CD4-positive, alpha-beta memory T cell (primary cell): ENCODE measurements around the gene KRTAP10-4. TPM values are rescaled to one million over a fixed set of nuclear protein-coding genes. Genes with fewer than 3 reads are reported as not detected.
"Not testable (repeated sequence)": the region's sequence is repeated elsewhere in the genome, so short reads cannot be mapped to it uniquely, and the experiment has no call there.

ENCODE experiments used
- CTCF ChIA-PET: fragments of 350-600 bp; sonication (Branson Sonifier 250); formaldehyde crosslinking; loops from one replicate; lab custom pipeline; 2021; ENCODE audit warnings: inconsistent platforms; ENCODE audit not compliant: partially characterized antibody; lab: Charles Lee
- POLR2A ChIA-PET: fragments of 350-600 bp; sonication (Branson Sonifier 250); formaldehyde crosslinking; loops from one replicate; lab custom pipeline; 2021; ENCODE audit not compliant: partially characterized antibody; lab: Charles Lee
- DNase-seq, 5 donors: peaks; one replicate each; pipeline versions ENCODE4 v3.0.0 to v3.0.0-alpha.2; 2020 to 2022; ENCODE audit warnings: mixed read lengths in 1 of 5
- H3K27ac ChIP-seq: one replicate; pipeline ENCODE4 v1.7.0; 2013; ENCODE audit warnings: low read depth, low read length
- H3K27me3 ChIP-seq: 2 replicates; pipeline ENCODE4 v1.7.0; 2013; ENCODE audit warnings: mild to moderate bottlenecking, low read length, moderate library complexity; ENCODE audit not compliant: insufficient read depth
- H3K36me3 ChIP-seq: 2 replicates; pipeline ENCODE4 v1.7.0; 2013; ENCODE audit warnings: mild to moderate bottlenecking, low read length, moderate library complexity; ENCODE audit not compliant: insufficient read depth
- H3K4me1 ChIP-seq: 2 replicates; pipeline ENCODE4 v1.7.0; 2013; ENCODE audit warnings: mild to moderate bottlenecking, low read length, moderate library complexity; ENCODE audit not compliant: insufficient read depth
- H3K4me3 ChIP-seq, 2 donors: one replicate each; pipeline ENCODE4 v1.7.0; 2013; ENCODE audit warnings: low read length in 2 of 2, mild to moderate bottlenecking in 1 of 2
- H3K9me3 ChIP-seq, 2 donors: one replicate each; pipeline ENCODE4 v1.7.0; 2013; ENCODE audit warnings: low read length in 2 of 2, control low read depth in 1 of 2; ENCODE audit not compliant: control insufficient read depth in 1 of 2
- H3K27ac Mint-ChIP-seq, 7 donors: one replicate each; pipeline ENCODE4 v1.8.0; 2020 to 2021; ENCODE audit warnings: mixed read lengths in 7 of 7, mild to moderate bottlenecking in 6 of 7, inconsistent platforms in 3 of 7, moderate library complexity in 3 of 7
- H3K27me3 Mint-ChIP-seq, 2 donors: one replicate each; pipeline ENCODE4 v1.8.0; 2020 to 2021; ENCODE audit warnings: mixed read lengths in 2 of 2
- H3K36me3 Mint-ChIP-seq, 2 donors: one replicate each; pipeline ENCODE4 v1.8.0; 2020 to 2021; ENCODE audit warnings: mixed read lengths in 2 of 2, inconsistent platforms in 1 of 2, mild to moderate bottlenecking in 1 of 2
- H3K4me1 Mint-ChIP-seq, 4 donors: one replicate each; pipeline ENCODE4 v1.8.0; 2020 to 2021; ENCODE audit warnings: mixed read lengths in 4 of 4, mild to moderate bottlenecking in 1 of 4
- H3K4me3 Mint-ChIP-seq, 8 donors: one replicate each; pipeline ENCODE4 v1.8.0; 2020 to 2021; ENCODE audit warnings: mixed read lengths in 8 of 8, mild to moderate bottlenecking in 7 of 8, moderate library complexity in 6 of 8, inconsistent platforms in 3 of 8
- H3K9me3 Mint-ChIP-seq, 8 donors: one replicate each; pipeline ENCODE4 v1.8.0; 2020 to 2021; ENCODE audit warnings: mixed read lengths in 8 of 8, mild to moderate bottlenecking in 5 of 8, inconsistent platforms in 3 of 8, moderate library complexity in 1 of 8
- intact Hi-C: fragments of 100-400 bp; cut with micrococcal nuclease; formaldehyde crosslinking; loops from one replicate; pipeline ENCODE4 v1.15.1; 2023
- polyA plus RNA-seq, 2 donors: library from polyadenylated mRNA; unstranded; fragments of 300-500 nt; fragmentation: Illumina TruSeq; gene quantifications; one replicate each; pipeline ENCODE4 v1.2.3, GENCODE V29; 2021
- total RNA-seq, 2 experiments: library from RNA; stranded (reverse); gene quantifications; one replicate each; pipeline ENCODE4 v1.2.3, GENCODE V29; 2021

The KRTAP10-4 gene
- total and polyA plus RNA-seq, 4 experiments from 2014 or later: not detected

GRCh38 chr21:44594406-44594916, 20.9 kb downstream of the KRTAP10-4 start:
- Histone ChIP-seq H3K9me3 (no peaks in the 10 kb centered on the region), H3K36me3 (no peaks in the 10 kb centered on the region), H3K4me3 (no peak overlapping the region), H3K27me3 (no peaks in the 10 kb centered on the region), H3K27ac (no peak overlapping the region), H3K4me1 (no peaks in the 10 kb centered on the region)
- peak overlapping the region in 2 of 7 donors; percentile 13 to 41 for H3K27ac Mint-ChIP-seq
- peaks cover 0 to 8% (median 3%) of the 10 kb centered on the region in 4 donors for H3K4me1 Mint-ChIP-seq
- ChIA-PET CTCF (interaction anchor here (0.7 kb wide), 2 partner anchors 166 to 198 kb away, joined by 3 to 4 read pairs; no protein-coding TSS in a partner anchor), POLR2A (no interaction called here)
- H3K4me3 Mint-ChIP-seq: no peak overlapping the region
- no peaks in the 10 kb centered on the region for H3K36me3 Mint-ChIP-seq
- DNase-seq: no peak
- H3K27me3 Mint-ChIP-seq: peaks cover 2 to 12% of the 10 kb centered on the region in 2 donors
- H3K9me3 Mint-ChIP-seq: peaks cover 0 to 12% (median 5%) of the 10 kb centered on the region in 8 donors
- intact Hi-C loops: no loop called here

GRCh38 chr21:44595524-44595923, 22.0 kb downstream of the KRTAP10-4 start:
- H3K9me3 Mint-ChIP-seq: peaks cover 0 to 12% (median 5%) of the 10 kb centered on the region in 8 donors
- H3K4me1 Mint-ChIP-seq: peaks cover 0 to 8% (median 3%) of the 10 kb centered on the region in 4 donors
- H3K9me3 ChIP-seq: no peaks in the 10 kb centered on the region
- no peak overlapping the region for H3K4me3 Mint-ChIP-seq
- H3K36me3 Mint-ChIP-seq: no peaks in the 10 kb centered on the region
- no peak overlapping the region for H3K4me3 ChIP-seq
- DNase-seq: no peak
- peaks cover 2 to 12% of the 10 kb centered on the region in 2 donors for H3K27me3 Mint-ChIP-seq
- POLR2A ChIA-PET: no interaction called here
- H3K27ac ChIP-seq: no peak overlapping the region
- no peaks in the 10 kb centered on the region for H3K27me3 ChIP-seq
- intact Hi-C loops: no loop called here
- H3K4me1 ChIP-seq: no peaks in the 10 kb centered on the region
- CTCF ChIA-PET: interaction anchor here (2.5 kb wide), 1 partner anchor 85 kb away, joined by 10 read pairs; no protein-coding TSS in a partner anchor
- H3K36me3 ChIP-seq: no peaks in the 10 kb centered on the region
- no peak overlapping the region for H3K27ac Mint-ChIP-seq

- CTCF ChIA-PET: interaction anchor here (2.5 kb wide), 1 partner anchor 86 kb away, joined by 10 read pairs; no protein-coding TSS in a partner anchor
- Histone ChIP-seq H3K27me3 (no peaks in the 10 kb centered on the region), H3K4me1 (no peaks in the 10 kb centered on the region), H3K36me3 (no peaks in the 10 kb centered on the region), H3K9me3 (no peaks in the 10 kb centered on the region), H3K4me3 (no peak overlapping the region), H3K27ac (no peak overlapping the region)
- POLR2A ChIA-PET: no interaction called here
- no peak overlapping the region for H3K27ac Mint-ChIP-seq
- intact Hi-C loops: no loop called here
- H3K27me3 Mint-ChIP-seq: peaks cover 2 to 12% of the 10 kb centered on the region in 2 donors
- H3K4me1 Mint-ChIP-seq: peaks cover 0 to 8% (median 3%) of the 10 kb centered on the region in 4 donors
- peaks cover 0 to 12% (median 5%) of the 10 kb centered on the region in 8 donors for H3K9me3 Mint-ChIP-seq
- H3K36me3 Mint-ChIP-seq: no peaks in the 10 kb centered on the region
- H3K4me3 Mint-ChIP-seq: no peak overlapping the region
- no peak for DNase-seq
Observed at GRCh38 chr21:44596068-44596725, 22.7 kb downstream of the KRTAP10-4 start.

GRCh38 chr21:44598061-44598460, 24.5 kb downstream of the KRTAP10-4 start:
- peaks cover 0 to 12% (median 5%) of the 10 kb centered on the region in 8 donors for H3K9me3 Mint-ChIP-seq
- CTCF ChIA-PET: no interaction called here

GRCh38 chr21:44599264-44600029, 25.9 kb downstream of the KRTAP10-4 start:
- no peak for DNase-seq
- no peaks in the 10 kb centered on the region for H3K27me3 ChIP-seq
- no peaks in the 10 kb centered on the region for H3K9me3 ChIP-seq
- no peaks in the 10 kb centered on the region for H3K36me3 ChIP-seq
- Mint-ChIP-seq H3K9me3 (peaks cover 0 to 12% (median 5%) of the 10 kb centered on the region in 8 donors), H3K27me3 (peaks cover 10% of the 10 kb centered on the region in 2 donors), H3K4me3 (no peak overlapping the region), H3K4me1 (peaks cover 0 to 5% (median 1%) of the 10 kb centered on the region in 4 donors), H3K27ac (no peak overlapping the region), H3K36me3 (no peaks in the 10 kb centered on the region)
- ChIA-PET POLR2A (no interaction called here), CTCF (no interaction called here)
- H3K27ac ChIP-seq: no peak overlapping the region
- H3K4me1 ChIP-seq: no peaks in the 10 kb centered on the region
- H3K4me3 ChIP-seq: no peak overlapping the region
- intact Hi-C loops: no loop called here

More at GRCh38 chr21:44598061-44598460, 24.5 kb downstream of the KRTAP10-4 start:
- Histone ChIP-seq H3K27me3 (no peaks in the 10 kb centered on the region), H3K4me3 (no peak overlapping the region), H3K36me3 (no peaks in the 10 kb centered on the region), H3K4me1 (no peaks in the 10 kb centered on the region), H3K27ac (no peak overlapping the region), H3K9me3 (no peaks in the 10 kb centered on the region)
- intact Hi-C loops: no loop called here
- H3K4me3 Mint-ChIP-seq: no peak overlapping the region
- H3K4me1 Mint-ChIP-seq: peaks cover 0 to 5% (median 3%) of the 10 kb centered on the region in 4 donors
- H3K36me3 Mint-ChIP-seq: no peaks in the 10 kb centered on the region
- DNase-seq: no peak
- POLR2A ChIA-PET: no interaction called here
- peaks cover 7 to 11% of the 10 kb centered on the region in 2 donors for H3K27me3 Mint-ChIP-seq
- no peak overlapping the region for H3K27ac Mint-ChIP-seq

- H3K27ac ChIP-seq, H3K9me3 ChIP-seq, H3K36me3 Mint-ChIP-seq, intact Hi-C loops, H3K4me3 ChIP-seq, DNase-seq, H3K27me3 ChIP-seq, H3K4me1 ChIP-seq, H3K4me1 Mint-ChIP-seq, H3K4me3 Mint-ChIP-seq, H3K36me3 ChIP-seq, POLR2A ChIA-PET, CTCF ChIA-PET: not testable (repeated sequence)
- Mint-ChIP-seq H3K27me3 (peaks cover 13% of the 10 kb centered on the region in 2 donors), H3K27ac (peak within 1 kb of the TSS in 5 of 7 donors; percentile 29 to 83 (median 50)), H3K9me3 (peaks cover 0 to 12% (median 5%) of the 10 kb centered on the region in 8 donors)
Observed at GRCh38 chr21:44600118-44600978, 26.8 kb downstream of the KRTAP10-4 start, which contains the start of gene KRTAP10-7. Gene KRTAP10-7 (plus strand): TSS chr21:44600597. CDS start chr21:44600622, 25 bp downstream.
